Omental fat pad (tissue), 4 donors: ENCODE results near the gene RBSN. TPM values are rescaled to one million over a fixed set of nuclear protein-coding genes. Genes with fewer than 3 reads are reported as not detected.

Experiments used
- ATAC-seq: fragments of 150-250 bp; one replicate; pipeline ENCODE4 v1.9.1; 2016; ENCODE audit warnings: mild to moderate bottlenecking, moderate library complexity; ENCODE audit not compliant: low FRiP score
- DNase-seq: peaks from one replicate; pipeline ENCODE4 v3.0.0-alpha.2; 2019; ENCODE audit warnings: low spot score
- CTCF ChIP-seq, 3 donors: fragments of 450-650 bp; IDR thresholded peaks; one replicate each; pipeline ENCODE4 v1.5.1; 2016 to 2017; ENCODE audit warnings: antibody characterized with exemption in 3 of 3, mild to moderate bottlenecking in 3 of 3, moderate library complexity in 2 of 3
- total RNA-seq, 4 donors: library from RNA; depleted of rRNA; stranded (reverse); fragments of >200 nt; gene quantifications; one replicate each; pipeline ENCODE4 v1.1.0, GENCODE V29; 2016

Gene RBSN
- total RNA-seq, 4 donors from 2014 or later, result 22.3 to 32.3 (median 23.3) TPM

- ATAC-seq, result no peak
- no peak for TF ChIP-seq CTCF (IDR thresholded peaks at IDR 0.05)
- no peak for DNase-seq
Observed at GRCh38 chr3:15052335-15053242, 46.4 kb downstream of the RBSN start.

GRCh38 chr3:15051531-15051930 is 47.4 kb downstream of the RBSN start:
- DNase-seq, result no peak
- TF ChIP-seq CTCF (IDR thresholded peaks at IDR 0.05), result no peak
- peak; percentile 64 for ATAC-seq

- no peak for DNase-seq
- no peak for TF ChIP-seq CTCF (IDR thresholded peaks at IDR 0.05)
- no peak for ATAC-seq
Observed at GRCh38 chr3:15050405-15051092, 48.4 kb downstream of the RBSN start.

- DNase-seq, result no peak
- no peak for TF ChIP-seq CTCF (IDR thresholded peaks at IDR 0.05)
- ATAC-seq, result no peak
Observed at GRCh38 chr3:15049584-15049983, 49.4 kb downstream of the RBSN start.

GRCh38 chr3:15045667-15046066 is 53.3 kb downstream of the RBSN start:
- ATAC-seq, result no peak
- no peak for DNase-seq
- TF ChIP-seq CTCF (IDR thresholded peaks at IDR 0.05), result no peak

GRCh38 chr3:15044326-15044725 is 54.6 kb downstream of the RBSN start:
- ATAC-seq (no peak), DNase-seq (no peak)
- no peak for TF ChIP-seq CTCF (IDR thresholded peaks at IDR 0.05)
